ENCODE results near the gene STAT6.

STAT6 gene

GRCh38 chr12:57154076-57154475, 42.9 kb upstream of the STAT6 start:
- no peak overlapping the region for H3K27ac ChIP-seq (ENCODE audit: low read depth, low read length, poor library complexity, severe bottlenecking)

GRCh38 chr12:57153415-57153997, 42.3 kb upstream of the STAT6 start:
- Histone ChIP-seq H3K79me2 (ENCODE audit: insufficient read depth, low read length) (no peaks in the 10 kb centered on the region), H4K20me1 (ENCODE audit: insufficient read depth, low read length) (no peaks in the 10 kb centered on the region), H3K4me1 (ENCODE audit: insufficient read depth, low read length, severe bottlenecking) (no peaks in the 10 kb centered on the region), H3K9ac (ENCODE audit: low read length) (no peak overlapping the region), H3K36me3 (ENCODE audit: insufficient read depth, low read length) (no peaks in the 10 kb centered on the region), H3K9me3 (ENCODE audit: low read length) (no peaks in the 10 kb centered on the region), H3K4me2 (ENCODE audit: low read length) (no peak overlapping the region), H3K9me2 (ENCODE audit: low read depth, low read length) (no peaks in the 10 kb centered on the region), H3K27ac (ENCODE audit: low read depth, low read length, poor library complexity, severe bottlenecking) (no peak overlapping the region), H3F3A (ENCODE audit: insufficient read depth, low read length) (no peaks in the 10 kb centered on the region), H3K4me3 (ENCODE audit: low read depth, low read length, poor library complexity, severe bottlenecking) (no peak overlapping the region), H2AFZ (ENCODE audit: low read length) (no peak overlapping the region), H3K27me3 (ENCODE audit: insufficient read depth, low read length) (peaks cover 9% of the 10 kb centered on the region; the same call in 1 of the 2 replicates)
- TF ChIP-seq CTCF (IDR thresholded peaks at IDR 0.05; ENCODE audit: low read length) (no peak), EZH2 (IDR thresholded peaks at IDR 0.05; ENCODE audit: borderline replicate concordance, low read length) (no peak)

More at GRCh38 chr12:57154076-57154475, 42.9 kb upstream of the STAT6 start:
- peaks cover 9% of the 10 kb centered on the region; the same call in 1 of the 2 replicates for H3K27me3 ChIP-seq (ENCODE audit: insufficient read depth, low read length)
- no peaks in the 10 kb centered on the region for H3K36me3 ChIP-seq (ENCODE audit: insufficient read depth, low read length)
- TF ChIP-seq EZH2 (IDR thresholded peaks at IDR 0.05; ENCODE audit: borderline replicate concordance, low read length) (no peak), CTCF (IDR thresholded peaks at IDR 0.05; ENCODE audit: low read length) (no peak)
- no peaks in the 10 kb centered on the region for H3K4me1 ChIP-seq (ENCODE audit: insufficient read depth, low read length, severe bottlenecking)
- no peaks in the 10 kb centered on the region for H3K9me3 ChIP-seq (ENCODE audit: low read length)
- no peak overlapping the region for H2AFZ ChIP-seq (ENCODE audit: low read length)
- no peaks in the 10 kb centered on the region for H3F3A ChIP-seq (ENCODE audit: insufficient read depth, low read length)
- H3K79me2 ChIP-seq (ENCODE audit: insufficient read depth, low read length): no peaks in the 10 kb centered on the region
- no peaks in the 10 kb centered on the region for H4K20me1 ChIP-seq (ENCODE audit: insufficient read depth, low read length)
- no peaks in the 10 kb centered on the region for H3K9me2 ChIP-seq (ENCODE audit: low read depth, low read length)
- H3K4me2 ChIP-seq (ENCODE audit: low read length): no peak overlapping the region
- no peak overlapping the region for H3K4me3 ChIP-seq (ENCODE audit: low read depth, low read length, poor library complexity, severe bottlenecking)
- H3K9ac ChIP-seq (ENCODE audit: low read length): no peak overlapping the region

GRCh38 chr12:57152639-57153038, 41.5 kb upstream of the STAT6 start:
- Histone ChIP-seq H3K27me3 (ENCODE audit: insufficient read depth, low read length) (0 out of 2 replicates have a peak, but pooled peaks cover 5% of the 10 kb centered on the region), H3K4me2 (ENCODE audit: low read length) (no peak overlapping the region), H3K9me3 (ENCODE audit: low read length) (no peaks in the 10 kb centered on the region), H3K36me3 (ENCODE audit: insufficient read depth, low read length) (no peaks in the 10 kb centered on the region), H3K9me2 (ENCODE audit: low read depth, low read length) (no peaks in the 10 kb centered on the region), H3K4me1 (ENCODE audit: insufficient read depth, low read length, severe bottlenecking) (no peaks in the 10 kb centered on the region), H3K79me2 (ENCODE audit: insufficient read depth, low read length) (no peaks in the 10 kb centered on the region), H3K4me3 (ENCODE audit: low read depth, low read length, poor library complexity, severe bottlenecking) (no peak overlapping the region), H2AFZ (ENCODE audit: low read length) (no peak overlapping the region), H3K27ac (ENCODE audit: low read depth, low read length, poor library complexity, severe bottlenecking) (no peak overlapping the region), H3K9ac (ENCODE audit: low read length) (no peak overlapping the region), H4K20me1 (ENCODE audit: insufficient read depth, low read length) (no peaks in the 10 kb centered on the region), H3F3A (ENCODE audit: insufficient read depth, low read length) (no peaks in the 10 kb centered on the region)
- no peak for TF ChIP-seq CTCF (IDR thresholded peaks at IDR 0.05; ENCODE audit: low read length)
- TF ChIP-seq EZH2 (IDR thresholded peaks at IDR 0.05; ENCODE audit: borderline replicate concordance, low read length): no peak
